ENCODE results near the gene ETS1. TPM values are rescaled to one million over a fixed set of nuclear protein-coding genes. Genes with fewer than 3 reads are reported as not detected.

ETS1 gene
- total and polyA plus RNA-seq, 4 donors = 20.7 to 154 (median 78.7) TPM

GRCh38 chr11:128515826-128516778 lies 71.3 kb downstream of the ETS1 start:
- DNase-seq (peak in 2 of 3 donors; percentile 54 to 59), ATAC-seq (ENCODE audit: insufficient read depth, low FRiP score) (no peak)
- peaks cover 7 to 66% (median 34%) of the 10 kb centered on the region in 5 donors for H3K4me1 ChIP-seq (ENCODE audit: control insufficient read depth in 5 of 5, insufficient read depth in 5 of 5, low read length in 5 of 5)
- H3K9me3 ChIP-seq (ENCODE audit: control insufficient read depth in 4 of 4, insufficient read depth in 3 of 4, low read length in 3 of 4) = no peaks in the 10 kb centered on the region
- peaks cover 0 to 9% (median 5%) of the 10 kb centered on the region in 4 donors for H3K36me3 ChIP-seq (ENCODE audit: control insufficient read depth in 4 of 4, insufficient read depth in 4 of 4, low read length in 4 of 4)
- TF ChIP-seq CTCF (IDR thresholded peaks at IDR 0.05; ENCODE audit: control extremely low read depth, extremely low read depth) = no peak
- WGBS, 2 donors = 48 to 71% methylated on average over 10 of the region's 10 CpGs
- no peak overlapping the region for H3K9ac ChIP-seq (ENCODE audit: insufficient read depth in 1 of 2, low read length in 2 of 2)
- peak overlapping the region; percentile 24 for H3K4me3 ChIP-seq
- H3K27me3 ChIP-seq (ENCODE audit: control insufficient read depth in 3 of 3, insufficient read depth in 3 of 3, low read length in 2 of 3) = no peaks in the 10 kb centered on the region
- peak overlapping the region; percentile 17 to 51 for H3K27ac ChIP-seq (ENCODE audit: low read depth in 1 of 2, low read length in 1 of 2)

GRCh38 chr11:128515086-128515485 lies 72.3 kb downstream of the ETS1 start:
- H3K27me3 ChIP-seq (ENCODE audit: control insufficient read depth in 3 of 3, insufficient read depth in 3 of 3, low read length in 2 of 3) = no peaks in the 10 kb centered on the region
- 55 to 56% methylated on average over 6 of the region's 6 CpGs for WGBS, 2 donors
- H3K4me1 ChIP-seq (ENCODE audit: control insufficient read depth in 5 of 5, insufficient read depth in 5 of 5, low read length in 5 of 5) = peaks cover 9 to 60% (median 34%) of the 10 kb centered on the region in 5 donors
- H3K4me3 ChIP-seq = no peak overlapping the region
- DNase-seq = no peak
- no peaks in the 10 kb centered on the region for H3K9me3 ChIP-seq (ENCODE audit: control insufficient read depth in 4 of 4, insufficient read depth in 3 of 4, low read length in 3 of 4)
- no peak overlapping the region for H3K9ac ChIP-seq (ENCODE audit: insufficient read depth in 1 of 2, low read length in 2 of 2)
- ATAC-seq (ENCODE audit: insufficient read depth, low FRiP score) = no peak
- no peak for TF ChIP-seq CTCF (IDR thresholded peaks at IDR 0.05; ENCODE audit: control extremely low read depth, extremely low read depth)
- peaks cover 3 to 9% (median 6%) of the 10 kb centered on the region in 4 donors for H3K36me3 ChIP-seq (ENCODE audit: control insufficient read depth in 4 of 4, insufficient read depth in 4 of 4, low read length in 4 of 4)
- H3K27ac ChIP-seq (ENCODE audit: low read depth in 1 of 2, low read length in 1 of 2) = no peak overlapping the region

GRCh38 chr11:128513915-128514681 lies 73.3 kb downstream of the ETS1 start:
- Histone ChIP-seq H3K4me1 (ENCODE audit: control insufficient read depth in 5 of 5, insufficient read depth in 5 of 5, low read length in 5 of 5) (peaks cover 8 to 61% (median 29%) of the 10 kb centered on the region in 5 donors), H3K9me3 (ENCODE audit: control insufficient read depth in 4 of 4, insufficient read depth in 3 of 4, low read length in 3 of 4) (no peaks in the 10 kb centered on the region), H3K4me3 (no peak overlapping the region), H3K27me3 (ENCODE audit: control insufficient read depth in 3 of 3, insufficient read depth in 3 of 3, low read length in 2 of 3) (no peaks in the 10 kb centered on the region), H3K36me3 (ENCODE audit: control insufficient read depth in 4 of 4, insufficient read depth in 4 of 4, low read length in 4 of 4) (peaks cover 3 to 9% (median 6%) of the 10 kb centered on the region in 4 donors), H3K27ac (ENCODE audit: low read depth in 1 of 2, low read length in 1 of 2) (no peak overlapping the region), H3K9ac (ENCODE audit: insufficient read depth in 1 of 2, low read length in 2 of 2) (no peak overlapping the region)
- 64 to 73% methylated on average over 6 of the region's 6 CpGs for WGBS, 2 donors
- ATAC-seq (ENCODE audit: insufficient read depth, low FRiP score) (no peak), DNase-seq (no peak)
- TF ChIP-seq CTCF (IDR thresholded peaks at IDR 0.05; ENCODE audit: control extremely low read depth, extremely low read depth) = no peak

Data from lung (tissue), 12 donors.